T-helper 2 cell (primary cell): ENCODE measurements around the gene STK32B.

Source experiments
- DNase-seq, 5 experiments: peaks; one replicate each; pipeline versions ENCODE4 v3.0.0 to v3.0.0-alpha.2; 2012 to 2022

STK32B gene

GRCh38 chr4:5126857-5127256, 75.6 kb downstream of the STK32B start:
- no peak for DNase-seq

GRCh38 chr4:5127556-5127955, 76.3 kb downstream of the STK32B start:
- no peak for DNase-seq

- DNase-seq = no peak
These were observed 77.3 kb downstream of the STK32B start for GRCh38 chr4:5128569-5128968.

GRCh38 chr4:5133201-5133600, 81.9 kb downstream of the STK32B start:
- no peak for DNase-seq

- no peak for DNase-seq
These were observed 82.8 kb downstream of the STK32B start for GRCh38 chr4:5133933-5134594.

GRCh38 chr4:5134620-5135019, 83.3 kb downstream of the STK32B start:
- DNase-seq = peak in 1 of 5 experiments; percentile 18

- DNase-seq = no peak
These were observed 85.9 kb downstream of the STK32B start for GRCh38 chr4:5137226-5137625.

GRCh38 chr4:5137927-5138326, 86.6 kb downstream of the STK32B start:
- DNase-seq = no peak

- no peak for DNase-seq
These were observed 87.1 kb downstream of the STK32B start for GRCh38 chr4:5138389-5138788.

- no peak for DNase-seq
These were observed 87.9 kb downstream of the STK32B start for GRCh38 chr4:5139141-5139540.

- DNase-seq = no peak
These were observed 90.5 kb downstream of the STK32B start for GRCh38 chr4:5141802-5142201.

GRCh38 chr4:5142726-5143125, 91.4 kb downstream of the STK32B start:
- peak in 1 of 5 experiments; percentile 3 for DNase-seq

- no peak for DNase-seq
These were observed 92.1 kb downstream of the STK32B start for GRCh38 chr4:5143306-5143861.

GRCh38 chr4:5143940-5144339, 92.7 kb downstream of the STK32B start:
- DNase-seq = no peak

- DNase-seq = no peak
These were observed 93.1 kb downstream of the STK32B start for GRCh38 chr4:5144384-5144783.

GRCh38 chr4:5146248-5146647, 95.0 kb downstream of the STK32B start:
- DNase-seq = no peak

- no peak for DNase-seq
These were observed 101.2 kb downstream of the STK32B start for GRCh38 chr4:5152521-5152920.

GRCh38 chr4:5156682-5157081, 105.4 kb downstream of the STK32B start:
- DNase-seq = no peak

- no peak for DNase-seq
These were observed 106.8 kb downstream of the STK32B start for GRCh38 chr4:5157791-5158770.

- DNase-seq = no peak
These were observed 107.5 kb downstream of the STK32B start for GRCh38 chr4:5158825-5159224.

GRCh38 chr4:5160668-5161067, 109.4 kb downstream of the STK32B start:
- DNase-seq = no peak

- DNase-seq = no peak
These were observed 111.7 kb downstream of the STK32B start for GRCh38 chr4:5162909-5163508.

- no peak for DNase-seq
These were observed 113.1 kb downstream of the STK32B start for GRCh38 chr4:5164221-5164912.
